Subcutaneous adipose tissue (tissue), 4 donors: ENCODE data around the gene CXCL5. TPM values are rescaled to one million over a fixed set of nuclear protein-coding genes. Genes with fewer than 3 reads are reported as not detected.

Experiments used
- CTCF ChIP-seq: fragments of 450-650 bp; IDR thresholded peaks from one replicate; pipeline ENCODE4 v1.5.1; 2016; ENCODE audit warnings: low read depth, mild to moderate bottlenecking, control low read depth, antibody characterized with exemption, moderate library complexity
- total RNA-seq, 4 donors: library from RNA; depleted of rRNA; stranded (reverse); fragments of >200 nt; gene quantifications; one replicate each; pipeline ENCODE4 v1.1.0, GENCODE V29; 2016

The CXCL5 gene
- total RNA-seq, 4 donors from 2014 or later, result 1.4 TPM; not detected in 3

- no peak for TF ChIP-seq CTCF
Measured at GRCh38 chr4:74015126-74015780, 16.8 kb upstream of the CXCL5 start.

GRCh38 chr4:74014332-74014731 is 15.9 kb upstream of the CXCL5 start:
- no peak for TF ChIP-seq CTCF

- no peak for TF ChIP-seq CTCF
Measured at GRCh38 chr4:74013264-74013663, 14.8 kb upstream of the CXCL5 start.

- TF ChIP-seq CTCF, result no peak
Measured at GRCh38 chr4:74012130-74012529, 13.7 kb upstream of the CXCL5 start.

- TF ChIP-seq CTCF, result no peak
Measured at GRCh38 chr4:74009307-74009706, 10.8 kb upstream of the CXCL5 start.

- no peak for TF ChIP-seq CTCF
Measured at GRCh38 chr4:74006009-74006476, 7.6 kb upstream of the CXCL5 start.

GRCh38 chr4:74005528-74005927 is 7.1 kb upstream of the CXCL5 start:
- TF ChIP-seq CTCF, result no peak
